ENCODE data around the gene KLHDC2. TPM values are rescaled to one million over a fixed set of nuclear protein-coding genes. Genes with fewer than 3 reads are reported as not detected.

The KLHDC2 gene
- total and polyA plus RNA-seq, 2 donors (not counting 1 experiment from before 2014, with no cell fraction given), result 43.4 to 60.5 TPM

GRCh38 chr14:49783394-49784014 is 15.6 kb downstream of the KLHDC2 start:
- ATAC-seq (ENCODE audit: low read depth), result no peak

More at GRCh38 chr14:49783394-49784014, 15.6 kb downstream of the KLHDC2 start:
- no peaks in the 10 kb centered on the region for H3K9me3 ChIP-seq (ENCODE audit: control extremely low read depth in 1 of 3, control insufficient read depth in 2 of 3, insufficient read depth in 1 of 3, low read length in 2 of 3)
- no peaks in the 10 kb centered on the region for H3K79me2 ChIP-seq (ENCODE audit: control insufficient read depth, insufficient read depth, low read length)
- Mint-ChIP-seq H3K9me3 (ENCODE audit: insufficient read depth) (no peaks in the 10 kb centered on the region), H3K27me3 (no peaks in the 10 kb centered on the region), H3K27ac (no peak overlapping the region), H3K4me1 (peaks cover 2% of the 10 kb centered on the region), H3K4me3 (no peak overlapping the region)
- H3K4me1 ChIP-seq (ENCODE audit: control insufficient read depth in 2 of 2, insufficient read depth in 2 of 2, low read length in 2 of 2), result no peaks in the 10 kb centered on the region
- H3K9ac ChIP-seq (ENCODE audit: low read length), result no peak overlapping the region
- H2AFZ ChIP-seq (ENCODE audit: insufficient read depth, low read depth, low read length, poor library complexity, severe bottlenecking), result no peak overlapping the region
- ChIA-PET POLR2A (no interaction called here), CTCF (interaction anchor here (0.7 to 1.8 kb wide), 3 partner anchors 12 to 149 kb away, joined by 3 to 5 read pairs (median 3); no protein-coding TSS in a partner anchor)
- no peak overlapping the region for H3K4me2 ChIP-seq (replicated peaks; ENCODE audit: low read depth, low read length, poor library complexity, severe bottlenecking)
- intact Hi-C loops (cut with micrococcal nuclease), result loop anchor here (5.0 kb wide), 1 partner anchor 49 kb away; no protein-coding TSS in a partner anchor
- peaks cover 32 to 84% of the 10 kb centered on the region in 2 experiments for H3K36me3 ChIP-seq (replicated peaks in 1 of 2; ENCODE audit: control extremely low read depth in 1 of 2, control insufficient read depth in 1 of 2, extremely low read depth in 1 of 2, insufficient read depth in 2 of 2, low read length in 1 of 2)
- no peaks in the 10 kb centered on the region for H3K27me3 ChIP-seq (replicated peaks in 1 of 4; ENCODE audit: control extremely low read depth in 1 of 4, control insufficient read depth in 3 of 4, insufficient read depth in 4 of 4, low read length in 3 of 4)
- no peak overlapping the region for H3K4me3 ChIP-seq (ENCODE audit: control extremely low read depth in 1 of 5, extremely low read depth in 1 of 5, insufficient read depth in 1 of 5, low read depth in 2 of 5, low read length in 4 of 5)
- TF ChIP-seq CTCF (IDR thresholded peaks at IDR 0.05), result no peak
- no peak for TF ChIP-seq EZH2 (IDR thresholded peaks at IDR 0.05; ENCODE audit: borderline replicate concordance, insufficient read depth, low read depth, low read length, poor library complexity, severe bottlenecking)
- WGBS (ENCODE audit: insufficient coverage), result no CpG with 5 or more reads among the region's 3 CpGs
- no peak overlapping the region for H3K27ac ChIP-seq (ENCODE audit: low read length in 2 of 2)
- DNase-seq, result no peak
- H4K20me1 ChIP-seq (ENCODE audit: control insufficient read depth, insufficient read depth, low read length, poor library complexity, severe bottlenecking), result peaks cover 4% of the 10 kb centered on the region
